Suprapubic skin (tissue), 3 donors: ENCODE results near the gene PUM2.

Experiments used
- EP300 ChIP-seq: sonication (generic); formaldehyde crosslinking; IDR thresholded peaks from one replicate; pipeline ENCODE4 v1.6.1; 2017; ENCODE audit warnings: antibody characterized with exemption
- POLR2A ChIP-seq, 2 donors: fragments of 450-650 bp; IDR thresholded peaks; one replicate each; pipeline ENCODE4 v1.6.1; 2017; ENCODE audit warnings: antibody characterized with exemption in 2 of 2, mild to moderate bottlenecking in 2 of 2, moderate library complexity in 2 of 2
- TF ChIP-seq, protein P1 (sequence below), 2 donors: fragments of 200-600 bp in 1 of 2; fragments of 450-650 bp in 1 of 2; sonication (generic) in 1 of 2; IDR thresholded peaks; one replicate each; pipeline ENCODE4 v1.5.1; 2016 to 2019; ENCODE audit warnings: antibody characterized with exemption in 2 of 2, mild to moderate bottlenecking in 1 of 2, moderate library complexity in 1 of 2

DNA sequence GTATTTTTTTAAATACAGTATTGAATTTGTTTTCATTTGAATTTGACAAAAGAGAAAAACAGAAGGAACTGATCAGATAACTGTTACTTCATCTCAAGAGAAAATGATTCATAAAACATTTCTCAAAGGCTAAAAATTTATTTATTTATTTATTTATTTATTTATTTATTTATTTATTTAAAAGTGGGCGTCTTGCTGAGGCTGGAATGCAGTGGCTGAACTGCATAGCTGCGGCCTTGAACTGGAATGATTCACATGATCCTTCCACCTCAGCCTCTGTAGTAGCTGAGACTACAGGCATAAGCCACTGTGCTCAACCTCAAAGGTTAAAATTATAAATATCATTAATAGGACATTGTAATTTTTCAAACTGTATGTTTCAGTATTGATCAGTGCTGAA is 4.5 kb upstream of the PUM2 start:
- TF ChIP-seq, protein P1, sequence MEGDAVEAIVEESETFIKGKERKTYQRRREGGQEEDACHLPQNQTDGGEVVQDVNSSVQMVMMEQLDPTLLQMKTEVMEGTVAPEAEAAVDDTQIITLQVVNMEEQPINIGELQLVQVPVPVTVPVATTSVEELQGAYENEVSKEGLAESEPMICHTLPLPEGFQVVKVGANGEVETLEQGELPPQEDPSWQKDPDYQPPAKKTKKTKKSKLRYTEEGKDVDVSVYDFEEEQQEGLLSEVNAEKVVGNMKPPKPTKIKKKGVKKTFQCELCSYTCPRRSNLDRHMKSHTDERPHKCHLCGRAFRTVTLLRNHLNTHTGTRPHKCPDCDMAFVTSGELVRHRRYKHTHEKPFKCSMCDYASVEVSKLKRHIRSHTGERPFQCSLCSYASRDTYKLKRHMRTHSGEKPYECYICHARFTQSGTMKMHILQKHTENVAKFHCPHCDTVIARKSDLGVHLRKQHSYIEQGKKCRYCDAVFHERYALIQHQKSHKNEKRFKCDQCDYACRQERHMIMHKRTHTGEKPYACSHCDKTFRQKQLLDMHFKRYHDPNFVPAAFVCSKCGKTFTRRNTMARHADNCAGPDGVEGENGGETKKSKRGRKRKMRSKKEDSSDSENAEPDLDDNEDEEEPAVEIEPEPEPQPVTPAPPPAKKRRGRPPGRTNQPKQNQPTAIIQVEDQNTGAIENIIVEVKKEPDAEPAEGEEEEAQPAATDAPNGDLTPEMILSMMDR (IDR thresholded peaks at IDR 0.05) = no peak
- TF ChIP-seq POLR2A (IDR thresholded peaks at IDR 0.05) (no peak), EP300 (no peak)
